G401 (cell line): ENCODE data around the gene SPARC. TPM values are rescaled to one million over a fixed set of nuclear protein-coding genes. Genes with fewer than 3 reads are reported as not detected.
"Not testable (repeated sequence)": the region's sequence is repeated elsewhere in the genome, so short reads cannot be mapped to it uniquely, and the experiment has no call there.

Experiments used
- DNase-seq: peaks from one replicate; pipeline ENCODE4 v3.0.0-alpha.2; 2015; ENCODE audit warnings: low spot score
- in situ Hi-C: cut with HindIII; loops from 2 replicates; pipeline ENCODE4 v1.10.0; 2016; ENCODE audit warnings: low sequenced_read_pairs, mixed read lengths
- total RNA-seq: library from RNA; depleted of rRNA; stranded (reverse); fragments of >200 nt; shearing (Covaris generic); gene quantifications from 2 replicates; pipeline ENCODE4 v1.2.3, GENCODE V29; 2014; rRNA removed

Gene SPARC
- 194 and 247 TPM in 2 replicates for total RNA-seq

- in situ Hi-C loops: no loop called here
- DNase-seq: peak; percentile 43
Observed at GRCh38 chr5:151686674-151687407, at the start of gene SPARC. Gene SPARC, minus strand, starts transcription at chr5:151686915. Its CDS starts 10,727 bp downstream, at chr5:151676188.

- in situ Hi-C loops: no loop called here
- DNase-seq: no peak
Observed at GRCh38 chr5:151735646-151736045, 48.9 kb upstream of the SPARC start.

GRCh38 chr5:151734064-151734408 is 47.3 kb upstream of the SPARC start:
- DNase-seq: no peak
- in situ Hi-C loops: no loop called here

GRCh38 chr5:151733358-151734063 is 46.8 kb upstream of the SPARC start:
- in situ Hi-C loops: no loop called here
- no peak for DNase-seq

GRCh38 chr5:151730381-151730780 is 43.7 kb upstream of the SPARC start:
- in situ Hi-C loops: no loop called here

GRCh38 chr5:151729597-151729996 is 42.9 kb upstream of the SPARC start:
- DNase-seq, in situ Hi-C loops: not testable (repeated sequence)

More at GRCh38 chr5:151730381-151730780, 43.7 kb upstream of the SPARC start:
- no peak for DNase-seq

GRCh38 chr5:151724360-151724759 is 37.6 kb upstream of the SPARC start:
- peak; percentile 34 for DNase-seq
- in situ Hi-C loops: no loop called here

- in situ Hi-C loops: no loop called here
- DNase-seq: no peak
Observed at GRCh38 chr5:151722546-151722945, 35.8 kb upstream of the SPARC start.

- in situ Hi-C loops: no loop called here
- DNase-seq: no peak
Observed at GRCh38 chr5:151721812-151722391, 35.2 kb upstream of the SPARC start.

- no peak for DNase-seq
- in situ Hi-C loops: no loop called here
Observed at GRCh38 chr5:151721087-151721646, 34.5 kb upstream of the SPARC start.

GRCh38 chr5:151720215-151720614 is 33.5 kb upstream of the SPARC start:
- DNase-seq: no peak
- in situ Hi-C loops: no loop called here

GRCh38 chr5:151719228-151720000 is 32.7 kb upstream of the SPARC start:
- in situ Hi-C loops: no loop called here

GRCh38 chr5:151718646-151719045 is 31.9 kb upstream of the SPARC start:
- DNase-seq: no peak
- in situ Hi-C loops: no loop called here

More at GRCh38 chr5:151719228-151720000, 32.7 kb upstream of the SPARC start:
- peak; percentile 11 for DNase-seq

- in situ Hi-C loops: no loop called here
Observed at GRCh38 chr5:151718153-151718552, 31.4 kb upstream of the SPARC start.

GRCh38 chr5:151717416-151717815 is 30.7 kb upstream of the SPARC start:
- no peak for DNase-seq
- in situ Hi-C loops: no loop called here

More at GRCh38 chr5:151718153-151718552, 31.4 kb upstream of the SPARC start:
- peak; percentile 58 for DNase-seq

- in situ Hi-C loops: no loop called here
- DNase-seq: no peak
Observed at GRCh38 chr5:151709109-151709735, 22.5 kb upstream of the SPARC start.

GRCh38 chr5:151708126-151708525 is 21.4 kb upstream of the SPARC start:
- in situ Hi-C loops: no loop called here
- DNase-seq: no peak

- in situ Hi-C loops: no loop called here
Observed at GRCh38 chr5:151707567-151707966, 20.9 kb upstream of the SPARC start.

GRCh38 chr5:151706906-151707305 is 20.2 kb upstream of the SPARC start:
- in situ Hi-C loops: no loop called here
- no peak for DNase-seq

More at GRCh38 chr5:151707567-151707966, 20.9 kb upstream of the SPARC start:
- no peak for DNase-seq
